NCI-H2196 (cell line): ENCODE measurements around the gene WDR48.
A peak's percentile ranks its signal among the peaks of the same experiment; 100 is the strongest.
"Not testable (repeated sequence)": the region's sequence is repeated elsewhere in the genome, so short reads cannot be mapped to it uniquely, and the experiment has no call there.

ENCODE experiments used
- DNase-seq: peaks from one replicate; lab custom pipeline; 2025; ENCODE audit not compliant: unreplicated experiment; lab: John Stamatoyannopoulos, UW

WDR48 gene

GRCh38 chr3:39051649-39052561 is at the start of gene WDR48, which contains the start of gene SCN11A:
Gene WDR48 (plus strand): TSS chr3:39052016. CDS start chr3:39052026, 10 bp downstream.
Gene SCN11A (minus strand): TSS chr3:39051944. CDS start chr3:38950362, 101,582 bp downstream.
- peak; percentile 80 for DNase-seq

- DNase-seq = no peak
These were observed 46.5 kb upstream of the WDR48 start for GRCh38 chr3:39005295-39005694.

GRCh38 chr3:39011191-39011736 is 40.6 kb upstream of the WDR48 start:
- no peak for DNase-seq

- DNase-seq = no peak
These were observed 38.5 kb upstream of the WDR48 start for GRCh38 chr3:39013289-39013688.

- DNase-seq = no peak
These were observed 37.8 kb upstream of the WDR48 start for GRCh38 chr3:39013921-39014509.

- no peak for DNase-seq
These were observed 36.4 kb upstream of the WDR48 start for GRCh38 chr3:39015418-39015817.

- DNase-seq = no peak
These were observed 32.5 kb upstream of the WDR48 start for GRCh38 chr3:39019299-39019698.

GRCh38 chr3:39021029-39021428 is 30.8 kb upstream of the WDR48 start:
- no peak for DNase-seq

- DNase-seq = no peak
These were observed 30.1 kb upstream of the WDR48 start for GRCh38 chr3:39021465-39022285.

GRCh38 chr3:39022286-39022630 is 29.6 kb upstream of the WDR48 start:
- no peak for DNase-seq

GRCh38 chr3:39024497-39024896 is 27.3 kb upstream of the WDR48 start:
- no peak for DNase-seq

- no peak for DNase-seq
These were observed 26.4 kb upstream of the WDR48 start for GRCh38 chr3:39025222-39025970.

- DNase-seq = no peak
These were observed 23.3 kb upstream of the WDR48 start for GRCh38 chr3:39028546-39028945.

- no peak for DNase-seq
These were observed 22.3 kb upstream of the WDR48 start for GRCh38 chr3:39029556-39029955.

- no peak for DNase-seq
These were observed 13.7 kb upstream of the WDR48 start for GRCh38 chr3:39038165-39038564.

- no peak for DNase-seq
These were observed 1.8 kb upstream of the WDR48 start for GRCh38 chr3:39050029-39050428.

GRCh38 chr3:39052583-39052982 is 767 bp downstream of the WDR48 start:
- no peak for DNase-seq

GRCh38 chr3:39053696-39054095 is 1.9 kb downstream of the WDR48 start:
- no peak for DNase-seq

GRCh38 chr3:39056151-39056550 is 4.3 kb downstream of the WDR48 start:
- DNase-seq = no peak

- not testable (repeated sequence) for DNase-seq
These were observed 9.4 kb downstream of the WDR48 start for GRCh38 chr3:39061228-39061627.

- no peak for DNase-seq
These were observed 10.4 kb downstream of the WDR48 start for GRCh38 chr3:39062180-39062579.
